HG03439 (cell line): ENCODE data around the gene RCN1.
A peak's percentile ranks its signal among the peaks of the same experiment; 100 is the strongest.
"Not testable (repeated sequence)": the region's sequence is repeated elsewhere in the genome, so short reads cannot be mapped to it uniquely, and the experiment has no call there.

ENCODE experiments used
- ATAC-seq: cut with Tn5 transposase; IDR thresholded peaks from one replicate; pipeline ENCODE4 v1.9.1; 2021; ENCODE audit warnings: mild to moderate bottlenecking, moderate library complexity; ENCODE audit not compliant: unreplicated experiment

RCN1 gene

GRCh38 chr11:32073644-32074026 is 17.2 kb upstream of the RCN1 start:
- no peak for ATAC-seq

- ATAC-seq, result no peak
Observed at GRCh38 chr11:32079553-32079952, 11.3 kb upstream of the RCN1 start.

- no peak for ATAC-seq
Observed at GRCh38 chr11:32080361-32080980, 10.4 kb upstream of the RCN1 start.

DNA sequence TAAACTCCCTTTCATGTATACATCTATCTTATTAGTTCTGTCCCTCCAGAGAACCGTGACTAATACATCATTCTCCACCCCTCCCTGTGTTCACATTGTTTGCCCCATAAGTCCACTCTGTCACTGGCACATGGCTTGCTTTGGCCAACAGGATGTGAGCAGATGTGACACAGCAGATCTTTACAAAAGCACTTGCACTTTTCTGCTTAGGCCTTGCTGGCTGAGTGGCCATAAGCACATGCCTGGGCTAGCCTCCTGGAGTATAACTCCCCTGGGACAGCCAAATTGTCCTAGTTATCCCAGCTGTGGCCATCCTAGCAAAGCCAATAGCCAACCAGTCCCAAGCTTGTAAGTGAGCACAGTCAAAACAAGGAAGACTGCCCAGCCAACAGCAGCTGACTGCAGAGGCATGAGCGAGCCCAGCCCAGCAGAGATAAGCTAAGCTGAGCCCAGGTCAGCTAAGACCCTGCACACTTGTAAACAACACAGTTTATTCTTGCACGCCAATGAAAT is 9.7 kb upstream of the RCN1 start:
- peak; percentile 83 for ATAC-seq

GRCh38 chr11:32081901-32082300 is 9.0 kb upstream of the RCN1 start:
- ATAC-seq, result no peak

DNA sequence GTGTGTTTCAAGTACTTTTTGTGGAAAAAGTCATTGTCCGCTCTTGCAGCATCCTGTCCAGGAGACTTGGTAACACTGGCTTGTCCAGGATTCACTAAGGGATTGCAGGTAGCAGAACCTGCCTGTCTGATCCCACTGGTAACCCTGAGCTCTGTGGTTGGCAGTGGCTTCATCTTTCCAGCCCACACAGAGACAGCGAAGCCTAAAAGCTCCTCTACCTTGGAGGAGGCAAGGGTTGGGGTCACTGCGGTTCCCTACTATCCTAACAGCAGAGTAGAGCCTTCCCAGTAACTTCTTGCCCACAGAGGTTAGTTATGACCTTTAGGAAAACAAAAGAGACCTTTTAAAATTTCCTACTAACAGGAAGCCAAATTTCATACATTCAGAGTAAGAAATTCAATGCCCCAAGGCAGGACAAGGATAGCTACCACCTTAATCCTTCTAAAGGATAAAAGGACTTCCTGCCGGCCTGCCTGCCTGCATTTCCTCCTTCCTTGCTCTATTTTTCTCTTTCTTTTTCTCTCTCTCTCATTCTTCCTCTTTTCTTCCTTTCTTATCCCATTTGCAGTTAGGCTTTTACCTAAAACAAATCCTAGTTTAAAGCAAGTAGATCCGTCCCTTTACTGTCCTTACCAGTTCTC is 8.4 kb upstream of the RCN1 start:
- ATAC-seq, result no peak

DNA sequence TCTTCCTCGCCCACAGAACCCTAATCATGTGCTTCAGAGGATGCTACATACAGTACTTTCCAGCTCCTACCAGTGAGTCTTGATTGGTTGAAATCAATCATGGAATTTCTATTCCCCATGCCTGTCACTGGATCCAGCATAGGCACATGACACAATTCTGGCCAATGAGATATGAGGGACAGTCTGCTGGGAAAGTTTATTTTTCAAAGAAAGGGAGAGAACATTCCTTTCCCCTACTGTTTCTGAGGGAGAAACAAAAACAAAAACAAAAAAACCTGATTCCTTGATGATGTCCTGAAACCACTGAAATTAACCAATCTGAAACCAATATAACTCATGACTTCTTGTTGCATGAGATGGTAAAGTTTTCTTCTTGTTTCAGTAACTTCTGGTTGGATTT is 3.3 kb upstream of the RCN1 start:
- ATAC-seq, result no peak

DNA sequence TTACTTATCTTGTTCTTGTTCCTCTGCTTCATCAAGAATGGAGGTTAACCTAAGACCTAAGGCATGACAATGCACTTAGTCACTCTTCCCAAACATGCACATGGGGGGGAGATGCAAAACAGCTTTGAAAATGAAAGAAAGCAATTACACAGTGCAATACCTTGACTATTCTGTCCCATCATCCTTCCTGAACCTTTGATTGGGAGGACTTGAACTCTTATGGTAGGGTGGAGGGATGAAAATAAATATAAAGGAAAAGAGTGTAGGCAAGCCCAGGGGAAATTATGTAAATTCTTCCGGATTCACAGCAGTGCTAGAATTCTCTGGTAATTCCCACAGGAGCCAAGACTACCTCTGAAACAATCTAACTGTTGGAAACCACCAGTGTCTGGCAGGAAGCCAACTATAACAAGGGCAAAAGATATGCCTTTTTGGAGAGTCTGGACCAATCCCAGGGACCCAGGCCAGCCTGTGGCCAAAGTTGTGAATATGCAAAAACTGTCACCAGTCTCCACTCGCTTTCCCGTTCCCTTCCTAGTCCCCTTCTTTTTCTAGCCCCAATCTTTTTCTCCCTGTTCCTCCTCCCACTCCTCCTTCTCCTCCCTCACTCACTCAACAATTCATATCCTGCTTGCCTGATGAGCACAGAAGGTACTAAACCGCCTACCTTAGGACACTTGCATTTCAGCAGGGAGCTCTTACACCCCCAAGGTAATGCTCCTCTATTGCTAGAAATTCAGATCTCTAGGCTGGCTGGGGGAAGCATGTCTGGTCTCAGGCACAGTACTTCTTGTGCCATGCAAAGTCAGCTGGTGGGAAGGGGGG is 2.5 kb upstream of the RCN1 start:
- ATAC-seq, result no peak

GRCh38 chr11:32092581-32093170 is 1.8 kb downstream of the RCN1 start:
- no peak for ATAC-seq

GRCh38 chr11:32094923-32095322 is 4.0 kb downstream of the RCN1 start:
- ATAC-seq, result no peak

GRCh38 chr11:32098142-32098903 is 7.4 kb downstream of the RCN1 start:
- ATAC-seq, result no peak

DNA sequence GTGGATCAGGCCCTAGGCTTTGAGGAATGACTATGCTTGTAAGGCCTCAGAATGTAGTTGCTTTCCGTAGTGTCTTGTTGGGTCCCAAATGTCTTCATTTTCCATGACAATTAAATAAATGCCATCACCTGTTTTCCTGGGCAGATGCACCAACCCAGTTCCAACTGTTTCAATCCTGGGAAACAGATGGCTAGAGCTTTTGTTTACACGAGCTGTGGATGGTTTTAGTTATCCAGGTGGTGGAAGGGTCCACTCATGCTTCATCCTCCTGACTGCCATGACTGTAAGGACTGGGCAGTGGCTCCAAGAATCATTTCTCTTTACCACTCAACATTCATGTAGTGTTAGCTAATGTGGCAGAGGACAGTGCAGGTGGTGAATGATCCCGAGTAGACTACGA is 8.6 kb downstream of the RCN1 start:
- no peak for ATAC-seq

DNA sequence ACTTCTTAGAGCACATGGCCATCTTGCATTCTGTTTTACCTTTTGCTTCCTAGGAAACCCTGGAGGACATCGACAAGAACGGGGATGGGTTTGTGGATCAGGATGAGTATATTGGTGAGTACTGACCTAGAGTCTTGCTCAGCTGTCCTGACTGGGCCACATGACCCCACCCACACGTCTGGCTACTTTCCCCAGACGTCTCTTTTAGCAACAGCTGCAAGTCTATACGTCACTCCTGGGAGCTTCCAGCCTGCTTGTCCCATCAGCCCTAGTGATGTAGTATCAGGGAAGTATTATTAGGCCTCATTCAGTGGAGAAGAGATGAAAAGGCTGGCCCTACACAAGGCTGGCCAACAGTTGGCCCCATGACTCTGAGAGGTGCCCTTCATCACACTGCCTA is 9.6 kb downstream of the RCN1 start:
- no peak for ATAC-seq

GRCh38 chr11:32101791-32102190 is 10.9 kb downstream of the RCN1 start:
- ATAC-seq, result no peak

DNA sequence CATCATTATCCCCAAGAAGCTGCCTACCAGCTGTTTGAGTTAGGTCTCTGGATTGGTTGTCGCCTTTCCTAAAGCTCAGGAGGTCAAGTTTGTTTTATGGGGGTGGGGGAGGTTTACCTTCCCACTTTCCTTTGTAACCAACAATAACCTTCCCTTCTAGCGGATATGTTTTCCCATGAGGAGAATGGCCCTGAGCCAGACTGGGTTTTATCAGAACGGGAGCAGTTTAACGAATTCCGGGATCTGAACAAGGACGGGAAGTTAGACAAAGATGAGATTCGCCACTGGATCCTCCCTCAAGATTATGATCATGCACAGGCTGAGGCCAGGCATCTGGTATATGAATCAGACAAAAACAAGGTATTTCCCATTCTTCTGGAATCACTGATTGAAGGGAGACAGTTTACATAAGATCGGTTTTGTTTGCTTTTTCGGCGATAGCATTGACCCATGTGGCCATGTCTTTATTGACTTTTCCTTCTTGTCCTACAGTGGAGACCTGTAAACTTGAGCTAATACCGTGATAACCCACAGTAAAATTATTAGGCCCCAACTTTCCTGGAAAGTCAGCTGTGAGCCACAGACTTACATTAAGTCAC is 12.3 kb downstream of the RCN1 start:
- ATAC-seq, result not testable (repeated sequence)

GRCh38 chr11:32103941-32104340 is 13.1 kb downstream of the RCN1 start:
- ATAC-seq, result no peak

GRCh38 chr11:32105871-32106560 is 15.1 kb downstream of the RCN1 start:
- ATAC-seq, result peak; percentile 60

DNA sequence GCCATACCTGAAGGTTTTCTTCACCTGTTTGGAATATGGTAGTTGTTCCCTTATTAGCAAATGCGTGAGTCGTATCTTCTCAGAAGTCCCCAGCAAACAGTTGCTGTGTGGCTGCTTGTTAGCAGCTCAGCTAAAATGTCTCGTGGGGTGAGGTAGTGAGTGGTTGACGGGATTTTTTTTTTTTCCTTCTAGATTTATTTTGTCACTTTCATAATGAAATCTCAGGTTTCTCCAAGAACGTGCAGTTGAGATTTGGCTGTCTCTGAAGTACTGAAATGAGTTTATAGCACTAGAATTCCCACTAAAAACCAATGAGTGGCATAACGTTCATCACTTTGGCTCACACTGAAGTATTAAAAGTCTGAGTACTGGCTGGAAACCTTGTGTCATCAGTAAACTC is 16.8 kb downstream of the RCN1 start:
- ATAC-seq, result no peak

GRCh38 chr11:32108576-32108975 is 17.7 kb downstream of the RCN1 start:
- ATAC-seq, result no peak

DNA sequence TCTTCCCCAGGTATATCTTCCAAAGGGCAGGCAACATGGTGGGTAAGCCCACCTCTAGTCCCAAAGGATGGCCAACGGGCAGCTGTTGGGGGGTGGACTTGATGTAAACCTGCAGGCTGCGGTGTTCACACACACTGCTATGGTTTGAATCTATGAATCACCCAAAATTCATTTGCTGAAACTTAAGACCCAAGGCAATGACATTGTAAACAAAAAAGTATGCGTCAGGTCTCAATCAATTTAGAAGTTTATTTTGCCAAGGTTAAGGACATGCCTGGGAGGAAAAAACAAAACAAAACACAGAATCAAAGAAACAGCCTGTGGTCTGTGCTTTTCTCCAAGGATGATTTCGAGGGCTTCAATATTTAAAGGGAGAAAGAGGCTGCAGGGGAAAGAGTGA is 18.3 kb downstream of the RCN1 start:
- no peak for ATAC-seq
